Caco-2 (cell line): ENCODE results near the gene KCNK18. TPM values are rescaled to one million over a fixed set of nuclear protein-coding genes. Genes with fewer than 3 reads are reported as not detected.
A peak's percentile ranks its signal among the peaks of the same experiment; 100 is the strongest.

Experiments
- BruUV-seq: library from RNA; stranded (reverse); fragments of 400-500 nt; replicated peaks from 2 replicates; lab custom pipeline; 2021; lab: Mats Ljungman, UMichigan
- CTCF ChIA-PET: fragments of 300-600 bp; sonication (Branson Sonifier 250); formaldehyde crosslinking; loops from one replicate; lab custom pipeline; 2022; ENCODE audit warnings: antibody characterized with exemption; lab: Charles Lee
- POLR2A ChIA-PET: fragments of 300-600 bp; sonication (Branson Sonifier 250); formaldehyde crosslinking; loops from one replicate; lab custom pipeline; 2022; ENCODE audit warnings: antibody characterized with exemption; lab: Charles Lee
- DNase-seq, 2 experiments: peaks; one replicate each; pipeline versions ENCODE4 v3.0.0 to v3.0.0-alpha.2; 2020 to 2022
- H3K27me3 ChIP-seq: replicated peaks from 2 replicates; pipeline ENCODE4 v1.6.0; 2011; ENCODE audit warnings: low read length; ENCODE audit not compliant: control insufficient read depth, insufficient read depth
- H3K36me3 ChIP-seq: 2 replicates; pipeline ENCODE4 v1.5.1; 2011; ENCODE audit warnings: low read length; ENCODE audit not compliant: control insufficient read depth, insufficient read depth
- H3K4me1 ChIP-seq: fragments of 250-450 bp; sonication (Bioruptor Pico); 2 replicates; pipeline ENCODE4 v1.5.1; 2020; ENCODE audit warnings: mild to moderate bottlenecking
- H3K4me3 ChIP-seq: 2 replicates; pipeline ENCODE4 v1.5.1; 2011; ENCODE audit warnings: low read depth, mild to moderate bottlenecking, control low read depth, low read length
- H3K9me3 ChIP-seq: fragments of 250-450 bp; sonication (Bioruptor Pico); 2 replicates; pipeline ENCODE4 v1.5.1; 2020; ENCODE audit warnings: mild to moderate bottlenecking, moderate library complexity
- H3K27ac Mint-ChIP-seq: one replicate; pipeline ENCODE4 v1.8.0; 2022; ENCODE audit warnings: mixed read lengths; ENCODE audit not compliant: unreplicated experiment
- H3K27me3 Mint-ChIP-seq: one replicate; pipeline ENCODE4 v1.8.0; 2022; ENCODE audit warnings: mixed read lengths; ENCODE audit not compliant: insufficient read depth, unreplicated experiment
- H3K36me3 Mint-ChIP-seq: one replicate; pipeline ENCODE4 v1.8.0; 2022; ENCODE audit warnings: mild to moderate bottlenecking, mixed read lengths; ENCODE audit not compliant: insufficient read depth, unreplicated experiment
- H3K4me1 Mint-ChIP-seq: one replicate; pipeline ENCODE4 v1.8.0; 2022; ENCODE audit warnings: low read depth, mixed read lengths; ENCODE audit not compliant: unreplicated experiment
- H3K4me3 Mint-ChIP-seq: one replicate; pipeline ENCODE4 v1.8.0; 2022; ENCODE audit warnings: mild to moderate bottlenecking, moderate library complexity, mixed read lengths; ENCODE audit not compliant: unreplicated experiment
- H3K9me3 Mint-ChIP-seq: one replicate; pipeline ENCODE4 v1.8.0; 2022; ENCODE audit warnings: mixed read lengths; ENCODE audit not compliant: unreplicated experiment
- intact Hi-C: fragments of 100-400 bp; cut with micrococcal nuclease; formaldehyde crosslinking; loops from one replicate; pipeline ENCODE4 v1.10.0; 2022; ENCODE audit not compliant: unreplicated experiment
- total RNA-seq: library from RNA; stranded (reverse); gene quantifications from 2 replicates; pipeline ENCODE4 v1.2.3, GENCODE V29; 2022
- TF ChIP-seq, protein P1 (sequence below), 2 experiments: fragments of 200-600 bp in 1 of 2; IDR thresholded peaks; 1 replicate in 1 of 2; 2 replicates in 1 of 2; pipeline versions ENCODE4 v1.5.1 to v1.8.0; 2011 to 2022; ENCODE audit warnings: antibody characterized with exemption in 1 of 2, control low read depth in 1 of 2, inconsistent platforms in 1 of 2, low read depth in 1 of 2, low read length in 1 of 2, mild to moderate bottlenecking in 1 of 2, moderate library complexity in 1 of 2; ENCODE audit not compliant: insufficient read depth in 1 of 2, severe bottlenecking in 1 of 2, unreplicated experiment in 1 of 2

Gene KCNK18
- total RNA-seq, 1 experiment from 2014 or later: not detected

DNA sequence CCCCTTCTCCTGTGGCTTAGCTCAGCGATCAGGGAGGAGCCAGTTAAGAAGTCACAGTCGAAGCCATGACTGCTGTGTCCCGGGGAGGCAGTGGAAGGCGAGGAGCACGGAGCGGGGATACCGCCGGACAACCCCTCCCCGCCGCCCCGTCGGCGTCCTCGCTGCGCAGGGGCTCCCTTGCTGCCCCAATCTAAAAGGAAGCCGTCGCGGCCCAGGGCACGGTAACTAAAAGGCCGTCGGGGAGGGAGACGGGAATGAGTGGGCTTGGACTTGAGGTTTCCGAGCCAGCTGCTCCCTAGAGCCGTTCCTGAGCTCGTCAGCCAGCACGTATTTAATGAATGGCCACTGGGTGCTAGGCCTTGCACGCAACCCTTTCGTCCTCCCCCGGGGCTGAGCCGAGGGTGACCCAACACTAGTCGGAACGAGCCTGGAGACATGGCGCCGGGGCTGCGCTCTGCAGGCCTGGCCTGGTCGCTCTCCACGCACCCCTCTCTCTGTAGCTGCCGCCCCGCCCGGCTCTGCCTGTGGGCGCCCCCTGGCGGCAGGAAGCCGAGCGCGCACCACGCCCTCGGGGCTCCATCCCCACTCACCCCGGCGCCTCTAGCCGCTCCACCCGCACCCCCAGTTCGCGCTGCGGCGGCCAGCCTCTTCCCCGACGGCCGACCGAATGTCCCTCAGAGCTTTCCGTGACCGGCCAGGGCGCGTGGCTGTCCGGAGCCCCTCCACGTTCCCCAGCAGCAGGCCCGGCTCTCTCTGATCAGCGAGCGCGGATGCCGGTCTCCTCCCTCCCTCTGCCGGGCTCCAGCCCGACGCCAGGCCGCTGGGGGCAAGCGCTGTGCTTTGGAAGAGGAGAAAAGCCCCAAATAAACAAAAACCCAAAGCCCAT is 29.3 kb upstream of the KCNK18 start:
- intact Hi-C loops: loop anchor here (10.0 kb wide), 1 partner anchor 163 kb away; the partner anchor contains the start of gene SHTN1
- H3K9me3 Mint-ChIP-seq: no peaks in the 10 kb centered on the region
- H3K4me1 ChIP-seq: peaks cover 15% of the 10 kb centered on the region
- no peaks in the 10 kb centered on the region for H3K36me3 Mint-ChIP-seq
- TF ChIP-seq, protein P1, sequence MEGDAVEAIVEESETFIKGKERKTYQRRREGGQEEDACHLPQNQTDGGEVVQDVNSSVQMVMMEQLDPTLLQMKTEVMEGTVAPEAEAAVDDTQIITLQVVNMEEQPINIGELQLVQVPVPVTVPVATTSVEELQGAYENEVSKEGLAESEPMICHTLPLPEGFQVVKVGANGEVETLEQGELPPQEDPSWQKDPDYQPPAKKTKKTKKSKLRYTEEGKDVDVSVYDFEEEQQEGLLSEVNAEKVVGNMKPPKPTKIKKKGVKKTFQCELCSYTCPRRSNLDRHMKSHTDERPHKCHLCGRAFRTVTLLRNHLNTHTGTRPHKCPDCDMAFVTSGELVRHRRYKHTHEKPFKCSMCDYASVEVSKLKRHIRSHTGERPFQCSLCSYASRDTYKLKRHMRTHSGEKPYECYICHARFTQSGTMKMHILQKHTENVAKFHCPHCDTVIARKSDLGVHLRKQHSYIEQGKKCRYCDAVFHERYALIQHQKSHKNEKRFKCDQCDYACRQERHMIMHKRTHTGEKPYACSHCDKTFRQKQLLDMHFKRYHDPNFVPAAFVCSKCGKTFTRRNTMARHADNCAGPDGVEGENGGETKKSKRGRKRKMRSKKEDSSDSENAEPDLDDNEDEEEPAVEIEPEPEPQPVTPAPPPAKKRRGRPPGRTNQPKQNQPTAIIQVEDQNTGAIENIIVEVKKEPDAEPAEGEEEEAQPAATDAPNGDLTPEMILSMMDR (IDR thresholded peaks at IDR 0.05; ENCODE audit: insufficient read depth in 1 of 2, low read depth in 1 of 2, low read length in 1 of 2, severe bottlenecking in 1 of 2, unreplicated experiment in 1 of 2): peak; percentile 76 to 94
- no TSS peak for BruUV-seq
- H3K27me3 Mint-ChIP-seq: peaks cover 24% of the 10 kb centered on the region
- H3K27ac Mint-ChIP-seq: no peak overlapping the region
- CTCF ChIA-PET: interaction anchor here (0.7 to 5.7 kb wide), 9 partner anchors 19 to 1223 kb away, joined by 3 to 50 read pairs (median 6); no protein-coding TSS in a partner anchor
- peak overlapping the region; percentile 21; the same call in 1 of the 2 replicates for H3K4me3 ChIP-seq
- no peaks in the 10 kb centered on the region for H3K9me3 ChIP-seq
- DNase-seq: peak; percentile 55 to 81
- H3K4me3 Mint-ChIP-seq: peak overlapping the region; percentile 55
- no peaks in the 10 kb centered on the region for H3K4me1 Mint-ChIP-seq
- H3K36me3 ChIP-seq: no peaks in the 10 kb centered on the region
- POLR2A ChIA-PET: no interaction called here
- peaks cover 2% of the 10 kb centered on the region for H3K27me3 ChIP-seq

DNA sequence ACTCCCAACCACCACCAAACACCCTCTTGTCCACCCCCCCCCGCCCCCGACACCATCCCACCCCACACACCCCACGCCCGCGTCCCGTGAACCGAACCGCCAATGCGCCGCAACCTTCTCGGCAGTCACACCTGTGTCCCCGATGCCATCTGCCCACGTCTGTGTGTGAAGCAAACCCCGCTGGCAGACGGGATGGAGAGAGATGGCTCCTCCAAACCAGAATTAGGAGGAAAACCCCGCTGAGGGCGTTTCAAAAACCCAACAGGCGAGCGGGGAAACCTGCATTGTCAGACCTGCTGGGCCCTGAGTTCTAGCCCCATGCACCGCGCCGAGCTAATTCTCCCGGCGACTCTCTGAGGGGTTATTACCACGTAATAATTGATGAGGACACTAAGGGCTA is 28.6 kb upstream of the KCNK18 start:
- BruUV-seq: no TSS peak
- Mint-ChIP-seq H3K9me3 (no peaks in the 10 kb centered on the region), H3K27ac (no peak overlapping the region), H3K36me3 (no peaks in the 10 kb centered on the region), H3K4me1 (no peaks in the 10 kb centered on the region), H3K4me3 (peak overlapping the region; percentile 55), H3K27me3 (peaks cover 24% of the 10 kb centered on the region)
- ChIA-PET CTCF (interaction anchor here (1.1 to 5.7 kb wide), 5 partner anchors 56 to 542 kb away, joined by 3 to 50 read pairs (median 18); no protein-coding TSS in a partner anchor), POLR2A (no interaction called here)
- TF ChIP-seq, protein P1 (IDR thresholded peaks at IDR 0.05; ENCODE audit: insufficient read depth in 1 of 2, low read depth in 1 of 2, low read length in 1 of 2, severe bottlenecking in 1 of 2, unreplicated experiment in 1 of 2): no peak
- no peak for DNase-seq
- Histone ChIP-seq H3K36me3 (no peaks in the 10 kb centered on the region), H3K4me3 (no peak overlapping the region), H3K4me1 (peaks cover 11% of the 10 kb centered on the region; the same call in 1 of the 2 replicates), H3K27me3 (peaks cover 2% of the 10 kb centered on the region; the same call in 1 of the 2 replicates), H3K9me3 (no peaks in the 10 kb centered on the region)
- intact Hi-C loops: loop anchor here (10.0 kb wide), 1 partner anchor 164 kb away; the partner anchor contains the start of gene SHTN1

DNA sequence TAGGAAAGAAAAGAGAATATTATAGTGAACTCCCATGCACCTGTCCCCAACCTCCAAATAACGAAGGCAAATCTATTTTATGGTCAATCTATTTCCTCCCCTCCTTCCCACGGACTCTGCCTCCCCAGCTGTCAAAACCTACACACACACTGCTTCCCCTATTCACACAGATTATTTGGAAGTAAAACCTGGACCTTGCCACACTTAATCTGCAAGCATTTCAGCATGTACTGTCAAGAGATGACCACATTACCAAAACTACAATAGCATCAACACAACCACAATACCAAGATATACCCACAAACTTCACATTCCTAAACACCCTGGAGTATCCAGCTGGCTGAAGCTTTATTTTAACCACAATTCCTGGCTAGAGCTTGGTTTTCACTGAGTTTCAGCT is 27.8 kb upstream of the KCNK18 start:
- H3K9me3 Mint-ChIP-seq: no peaks in the 10 kb centered on the region
- no peak overlapping the region for H3K4me3 Mint-ChIP-seq
- H3K36me3 Mint-ChIP-seq: no peaks in the 10 kb centered on the region
- Histone ChIP-seq H3K27me3 (peaks cover 2% of the 10 kb centered on the region; the same call in 1 of the 2 replicates), H3K4me3 (no peak overlapping the region), H3K9me3 (no peaks in the 10 kb centered on the region), H3K36me3 (no peaks in the 10 kb centered on the region), H3K4me1 (peaks cover 11% of the 10 kb centered on the region; the same call in 1 of the 2 replicates)
- ChIA-PET CTCF (interaction anchor here (1.2 to 5.7 kb wide), 2 partner anchors 373 to 381 kb away, joined by 5 to 50 read pairs; no protein-coding TSS in a partner anchor), POLR2A (no interaction called here)
- no peak for DNase-seq
- TF ChIP-seq, protein P1 (IDR thresholded peaks at IDR 0.05; ENCODE audit: insufficient read depth in 1 of 2, low read depth in 1 of 2, low read length in 1 of 2, severe bottlenecking in 1 of 2, unreplicated experiment in 1 of 2): no peak
- BruUV-seq: no TSS peak
- peaks cover 20% of the 10 kb centered on the region for H3K27me3 Mint-ChIP-seq
- no peak overlapping the region for H3K27ac Mint-ChIP-seq
- intact Hi-C loops: loop anchor here (10.0 kb wide), 1 partner anchor 165 kb away; the partner anchor contains the start of gene SHTN1
- H3K4me1 Mint-ChIP-seq: peaks cover 4% of the 10 kb centered on the region
